GM21576 (cell line): ENCODE results near the gene NDNF.

Experiments
- ATAC-seq: cut with Tn5 transposase; IDR thresholded peaks from one replicate; pipeline ENCODE4 v1.9.1; 2021; ENCODE audit warnings: mild to moderate bottlenecking, moderate library complexity; ENCODE audit not compliant: unreplicated experiment

NDNF gene

DNA sequence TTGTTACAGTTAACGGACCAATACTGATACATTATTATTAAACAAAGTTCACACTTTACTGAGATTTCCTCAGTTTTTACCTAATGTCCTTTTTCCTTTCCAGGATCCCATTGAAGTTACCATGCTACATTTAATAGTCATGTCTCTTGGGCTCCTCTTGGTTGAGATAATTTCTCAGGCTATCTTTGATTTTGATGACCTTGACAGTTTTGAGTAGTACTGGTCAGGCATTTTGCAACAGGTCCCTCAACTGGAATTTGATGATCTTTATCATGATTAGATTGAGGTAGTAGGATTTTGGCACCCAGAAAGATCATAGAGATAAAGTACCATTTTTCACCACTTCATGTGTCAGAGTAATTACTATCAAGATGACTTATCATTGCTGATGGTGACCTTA, 53.8 kb downstream of the NDNF start:
- no peak for ATAC-seq

DNA sequence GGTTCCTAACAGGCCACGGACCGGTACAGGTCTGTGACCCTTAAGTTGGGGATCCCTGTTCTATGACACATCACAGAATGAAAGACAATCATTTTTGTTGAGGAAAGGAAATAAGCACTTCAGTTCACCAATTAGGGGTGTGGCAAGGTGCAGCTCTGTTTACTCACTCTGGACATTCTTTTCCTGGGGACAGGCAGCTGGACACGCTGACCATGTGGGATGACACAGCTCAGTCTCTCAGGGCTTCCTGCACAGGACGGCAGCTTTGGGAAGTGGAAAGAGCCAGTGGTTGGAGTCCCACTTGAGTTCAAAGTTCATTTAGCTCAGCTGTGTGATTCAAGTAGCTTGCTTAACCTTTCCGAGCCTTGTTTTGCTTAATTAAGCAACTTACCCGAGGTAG, 55.7 kb downstream of the NDNF start:
- no peak for ATAC-seq

GRCh38 chr4:121015421-121015820, 56.9 kb downstream of the NDNF start:
- ATAC-seq, result no peak

GRCh38 chr4:121014544-121014943, 57.8 kb downstream of the NDNF start:
- ATAC-seq, result no peak

DNA sequence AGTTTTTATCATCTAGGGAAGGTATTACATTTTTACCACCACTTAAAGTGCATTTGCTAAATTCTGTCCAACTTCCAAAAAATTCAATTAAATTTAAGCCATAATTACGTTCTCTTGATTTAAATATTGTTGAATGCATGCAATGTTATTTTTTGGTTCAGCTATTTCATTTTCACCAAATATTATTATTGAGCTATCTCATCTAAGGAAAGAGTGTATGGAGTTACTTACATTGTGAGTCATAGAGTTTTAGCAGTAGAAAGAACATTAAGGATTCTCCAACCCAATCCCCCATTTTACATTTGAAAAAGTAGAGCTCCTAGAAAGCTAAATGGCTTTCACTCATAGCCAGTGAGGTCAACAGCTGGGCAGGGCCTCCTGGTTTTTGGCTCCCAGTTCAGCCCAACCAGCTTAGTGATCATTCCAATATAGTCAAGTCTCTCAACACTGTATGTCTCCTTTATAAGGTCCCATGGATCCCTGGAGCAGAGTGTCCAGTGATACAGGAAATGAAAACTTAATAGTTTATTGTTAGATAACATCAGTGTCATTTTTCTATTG, 60.5 kb downstream of the NDNF start:
- ATAC-seq, result no peak

DNA sequence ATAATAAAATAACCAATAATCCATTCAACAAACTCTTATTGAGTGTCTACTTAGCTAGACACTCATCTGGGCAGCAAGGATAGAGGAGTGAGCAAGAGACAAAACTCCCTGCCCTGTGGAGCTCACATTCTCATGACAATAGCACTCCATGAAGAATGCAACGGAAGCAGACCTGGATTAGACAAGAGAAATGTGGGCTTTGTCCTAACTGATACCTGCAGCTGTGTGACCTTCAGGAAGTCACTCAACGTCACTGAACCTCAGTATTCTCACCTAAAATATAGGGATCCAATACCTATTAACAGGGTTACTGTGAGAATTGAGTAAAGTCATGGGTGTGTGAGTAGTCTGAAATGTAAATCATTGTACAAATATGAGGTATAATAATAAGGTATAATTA, 61.2 kb downstream of the NDNF start:
- no peak for ATAC-seq

GRCh38 chr4:121009578-121010478, 62.5 kb downstream of the NDNF start:
- no peak for ATAC-seq

- ATAC-seq, result no peak
Observed at GRCh38 chr4:121007660-121008059, 64.7 kb downstream of the NDNF start.

DNA sequence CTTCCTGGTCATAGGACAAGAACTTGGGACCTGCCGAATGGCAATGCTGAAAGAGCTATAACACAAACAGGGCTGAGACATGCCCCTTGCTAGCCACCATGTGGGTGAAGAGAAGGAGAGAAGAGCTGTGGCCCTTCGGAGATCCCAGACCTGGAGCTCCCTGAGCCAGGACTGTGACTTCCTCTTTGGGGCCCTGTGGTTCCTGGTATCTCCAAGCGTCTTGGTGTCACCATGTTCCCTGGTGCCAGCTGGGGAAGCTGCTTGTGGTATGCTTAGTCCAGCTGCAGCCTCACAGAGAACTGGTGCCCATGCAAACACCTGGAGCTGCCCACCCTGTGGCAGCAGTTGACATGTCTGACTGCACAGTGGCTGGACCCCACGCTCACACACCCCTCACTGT, 68.5 kb downstream of the NDNF start:
- ATAC-seq, result no peak

- no peak for ATAC-seq
Observed at GRCh38 chr4:120995266-120996010, 76.9 kb downstream of the NDNF start.

- ATAC-seq, result no peak
Observed at GRCh38 chr4:120994521-120994920, 77.8 kb downstream of the NDNF start.

GRCh38 chr4:120991885-120992284, 80.5 kb downstream of the NDNF start:
- ATAC-seq, result no peak

DNA sequence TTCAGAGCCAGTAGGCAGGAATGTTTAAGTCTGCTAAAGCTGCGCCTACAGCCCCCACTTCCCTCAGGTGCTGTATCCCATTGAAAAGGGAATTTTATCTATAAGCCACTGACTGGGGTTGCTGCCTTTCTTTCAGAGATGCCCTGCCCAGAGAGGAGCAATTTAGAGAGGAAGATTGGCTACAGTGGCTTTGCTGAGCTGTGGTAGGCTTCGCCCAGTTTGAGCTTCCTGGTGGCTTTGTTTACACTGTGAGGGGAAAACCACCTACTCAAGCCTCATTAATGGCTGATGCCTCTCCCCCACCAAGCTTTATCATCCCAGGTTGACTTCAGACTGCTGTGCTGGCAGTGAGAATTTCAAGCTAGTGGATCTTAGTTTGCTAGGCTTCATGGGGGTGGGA, 82.1 kb downstream of the NDNF start:
- no peak for ATAC-seq
